Measurements from ENCODE around the gene ATP11B.
"Not testable (repeated sequence)": the region's sequence is repeated elsewhere in the genome, so short reads cannot be mapped to it uniquely, and the experiment has no call there.

The ATP11B gene

GRCh38 chr3:182816181-182816580, 22.9 kb downstream of the ATP11B start:
- Histone ChIP-seq H3K9me3 (ENCODE audit: insufficient read depth, low read length) (no peaks in the 10 kb centered on the region), H3K9ac (ENCODE audit: low read length) (no peak overlapping the region), H3K79me2 (ENCODE audit: insufficient read depth, low read length) (peaks cover 90% of the 10 kb centered on the region), H3K36me3 (ENCODE audit: low read length) (peaks cover 4% of the 10 kb centered on the region; the same call in 1 of the 2 replicates), H3K27me3 (ENCODE audit: low read length) (no peaks in the 10 kb centered on the region), H2AFZ (ENCODE audit: low read depth, low read length, severe bottlenecking) (no peak overlapping the region), H3F3A (ENCODE audit: insufficient read depth) (no peaks in the 10 kb centered on the region), H3K4me2 (ENCODE audit: low read depth, low read length, poor library complexity, severe bottlenecking) (no peak overlapping the region), H3K27ac (ENCODE audit: low read depth, low read length) (no peak overlapping the region), H4K20me1 (ENCODE audit: low read depth, low read length) (peaks cover 17% of the 10 kb centered on the region), H3K9me2 (replicated peaks; ENCODE audit: insufficient read depth, low read length) (no peaks in the 10 kb centered on the region), H3K4me3 (ENCODE audit: insufficient read depth, low read length, poor library complexity, severe bottlenecking) (no peak overlapping the region)
- TF ChIP-seq CTCF (IDR thresholded peaks at IDR 0.05; ENCODE audit: insufficient read depth, low read length, poor library complexity, severe bottlenecking) (no peak), EZH2phosphoT487 (conservative IDR thresholded peaks at IDR 0.05; ENCODE audit: low read length) (no peak)

GRCh38 chr3:182818296-182818978, 25.1 kb downstream of the ATP11B start:
- Histone ChIP-seq H3K79me2 (ENCODE audit: insufficient read depth, low read length) (peaks cover 74% of the 10 kb centered on the region), H2AFZ (ENCODE audit: low read depth, low read length, severe bottlenecking) (no peak overlapping the region), H3K4me3 (ENCODE audit: insufficient read depth, low read length, poor library complexity, severe bottlenecking) (no peak overlapping the region), H3K27ac (ENCODE audit: low read depth, low read length) (no peak overlapping the region), H4K20me1 (ENCODE audit: low read depth, low read length) (peaks cover 17% of the 10 kb centered on the region), H3K4me2 (ENCODE audit: low read depth, low read length, poor library complexity, severe bottlenecking) (no peak overlapping the region), H3K36me3 (ENCODE audit: low read length) (peaks cover 8% of the 10 kb centered on the region; the same call in 1 of the 2 replicates), H3F3A (ENCODE audit: insufficient read depth) (no peaks in the 10 kb centered on the region), H3K9ac (ENCODE audit: low read length) (no peak overlapping the region), H3K9me3 (ENCODE audit: insufficient read depth, low read length) (no peaks in the 10 kb centered on the region), H3K9me2 (replicated peaks; ENCODE audit: insufficient read depth, low read length) (no peaks in the 10 kb centered on the region), H3K27me3 (ENCODE audit: low read length) (no peaks in the 10 kb centered on the region)
- TF ChIP-seq CTCF (IDR thresholded peaks at IDR 0.05; ENCODE audit: insufficient read depth, low read length, poor library complexity, severe bottlenecking) (no peak), EZH2phosphoT487 (conservative IDR thresholded peaks at IDR 0.05; ENCODE audit: low read length) (no peak)

- Histone ChIP-seq H3K4me3 (ENCODE audit: insufficient read depth, low read length, poor library complexity, severe bottlenecking) (no peak overlapping the region), H2AFZ (ENCODE audit: low read depth, low read length, severe bottlenecking) (no peak overlapping the region), H3K27me3 (ENCODE audit: low read length) (no peaks in the 10 kb centered on the region), H3K79me2 (ENCODE audit: insufficient read depth, low read length) (peaks cover 65% of the 10 kb centered on the region), H3K27ac (ENCODE audit: low read depth, low read length) (no peak overlapping the region), H3K4me2 (ENCODE audit: low read depth, low read length, poor library complexity, severe bottlenecking) (no peak overlapping the region), H3K9me3 (ENCODE audit: insufficient read depth, low read length) (no peaks in the 10 kb centered on the region), H3K9ac (ENCODE audit: low read length) (no peak overlapping the region), H4K20me1 (ENCODE audit: low read depth, low read length) (peaks cover 13% of the 10 kb centered on the region), H3K36me3 (ENCODE audit: low read length) (peaks cover 13% of the 10 kb centered on the region; the same call in 1 of the 2 replicates), H3F3A (ENCODE audit: insufficient read depth) (peaks cover 6% of the 10 kb centered on the region; the same call in 1 of the 2 replicates), H3K9me2 (replicated peaks; ENCODE audit: insufficient read depth, low read length) (no peaks in the 10 kb centered on the region)
- TF ChIP-seq EZH2phosphoT487 (conservative IDR thresholded peaks at IDR 0.05; ENCODE audit: low read length) (no peak), CTCF (IDR thresholded peaks at IDR 0.05; ENCODE audit: insufficient read depth, low read length, poor library complexity, severe bottlenecking) (no peak)
These were observed 28.1 kb downstream of the ATP11B start for GRCh38 chr3:182821221-182821981.

GRCh38 chr3:182822260-182822659, 29.0 kb downstream of the ATP11B start:
- not testable (repeated sequence) for H3K9ac ChIP-seq (ENCODE audit: low read length); H4K20me1 ChIP-seq (ENCODE audit: low read depth, low read length); H3K4me2 ChIP-seq (ENCODE audit: low read depth, low read length, poor library complexity, severe bottlenecking); H3K27me3 ChIP-seq (ENCODE audit: low read length); H3K4me3 ChIP-seq (ENCODE audit: insufficient read depth, low read length, poor library complexity, severe bottlenecking); H2AFZ ChIP-seq (ENCODE audit: low read depth, low read length, severe bottlenecking); H3K27ac ChIP-seq (ENCODE audit: low read depth, low read length); H3K9me2 ChIP-seq (replicated peaks; ENCODE audit: insufficient read depth, low read length); H3F3A ChIP-seq (ENCODE audit: insufficient read depth); H3K9me3 ChIP-seq (ENCODE audit: insufficient read depth, low read length)
- Histone ChIP-seq H3K36me3 (ENCODE audit: low read length) (peaks cover 13% of the 10 kb centered on the region; the same call in 1 of the 2 replicates), H3K79me2 (ENCODE audit: insufficient read depth, low read length) (peaks cover 60% of the 10 kb centered on the region)
